Measurements from ENCODE around the gene CWF19L1. TPM values are rescaled to one million over a fixed set of nuclear protein-coding genes. Genes with fewer than 3 reads are reported as not detected.

CWF19L1 gene
- total and polyA plus RNA-seq, 2 of the 13 experiments (the other 11 are each of a cell fraction or from before 2014, with no cell fraction given): 13.6 to 42.1 TPM

DNA sequence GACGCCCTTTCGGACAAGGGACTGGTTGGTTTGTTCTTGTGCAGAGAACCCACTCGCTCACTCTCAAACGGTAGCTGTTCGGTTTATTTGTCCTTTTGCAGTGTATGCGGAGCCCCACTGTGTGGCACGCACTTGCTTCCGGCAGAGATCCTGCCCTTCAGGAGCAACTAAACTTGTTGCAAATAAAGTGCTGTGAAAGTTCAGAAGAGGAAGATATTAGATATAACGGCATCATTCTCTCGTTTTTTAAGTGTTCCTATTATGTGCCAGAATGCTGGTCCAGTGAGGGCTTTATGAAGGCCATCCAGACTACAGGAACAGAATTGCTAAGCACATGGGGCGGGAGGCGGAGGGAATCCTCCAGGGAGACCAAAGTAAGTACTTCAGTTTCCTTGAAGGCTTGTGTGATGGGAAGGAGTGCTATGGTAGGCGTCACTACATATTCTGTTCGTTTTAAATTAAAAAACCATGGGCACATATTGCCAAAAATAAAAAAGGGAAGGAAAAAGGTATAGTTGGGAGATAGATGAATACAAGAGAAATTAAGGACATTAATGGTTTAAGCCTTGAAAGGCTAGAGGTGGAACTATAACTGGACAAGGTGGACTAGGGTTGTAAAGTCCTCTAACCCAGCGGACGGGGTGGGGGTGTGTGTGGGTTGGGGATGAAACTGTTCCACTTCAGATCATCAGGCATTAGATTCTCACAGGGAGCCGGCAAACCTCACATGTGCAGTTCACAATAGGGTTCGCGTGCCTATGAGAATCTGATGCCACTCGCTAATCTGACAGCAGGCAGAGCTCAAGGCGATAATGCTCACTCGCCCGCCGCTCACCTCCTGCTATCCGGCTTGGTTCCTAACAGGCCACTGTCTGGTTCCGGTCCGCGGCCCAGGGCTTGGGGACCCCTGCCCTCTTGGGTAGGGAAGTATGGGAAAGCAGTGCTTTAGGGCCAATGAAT lies 80.9 kb downstream of the CWF19L1 start (continued):
- TF ChIP-seq, protein P1, sequence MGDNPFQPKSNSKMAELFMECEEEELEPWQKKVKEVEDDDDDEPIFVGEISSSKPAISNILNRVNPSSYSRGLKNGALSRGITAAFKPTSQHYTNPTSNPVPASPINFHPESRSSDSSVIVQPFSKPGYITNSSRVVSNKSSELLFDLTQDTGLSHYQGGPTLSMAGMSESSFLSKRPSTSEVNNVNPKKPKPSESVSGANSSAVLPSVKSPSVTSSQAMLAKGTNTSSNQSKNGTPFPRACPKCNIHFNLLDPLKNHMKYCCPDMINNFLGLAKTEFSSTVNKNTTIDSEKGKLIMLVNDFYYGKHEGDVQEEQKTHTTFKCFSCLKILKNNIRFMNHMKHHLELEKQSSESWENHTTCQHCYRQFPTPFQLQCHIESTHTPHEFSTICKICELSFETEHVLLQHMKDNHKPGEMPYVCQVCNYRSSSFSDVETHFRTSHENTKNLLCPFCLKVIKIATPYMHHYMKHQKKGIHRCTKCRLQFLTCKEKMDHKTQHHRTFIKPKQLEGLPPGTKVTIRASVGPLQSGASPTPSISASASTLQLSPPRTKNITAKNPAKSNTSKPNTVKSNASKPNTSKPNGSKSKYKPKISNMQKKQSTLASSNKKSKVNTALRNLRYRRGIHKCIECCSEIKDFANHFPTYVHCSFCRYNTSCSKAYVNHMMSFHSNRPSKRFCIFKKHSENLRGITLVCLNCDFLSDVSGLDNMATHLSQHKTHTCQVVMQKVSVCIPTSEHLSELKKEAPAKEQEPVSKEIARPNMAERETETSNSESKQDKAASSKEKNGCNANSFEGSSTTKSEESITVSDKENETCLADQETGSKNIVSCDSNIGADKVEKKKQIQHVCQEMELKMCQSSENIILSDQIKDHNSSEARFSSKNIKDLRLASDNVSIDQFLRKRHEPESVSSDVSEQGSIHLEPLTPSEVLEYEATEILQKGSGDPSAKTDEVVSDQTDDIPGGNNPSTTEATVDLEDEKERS (CRISPR knock-in tag; IDR thresholded peaks at IDR 0.05): peak; percentile 28; the same call in 1 of the 2 replicates
- TF ChIP-seq CBX1 (IDR thresholded peaks at IDR 0.05; ENCODE audit: low read depth): no peak
- no peak for TF ChIP-seq U2AF2 (IDR thresholded peaks at IDR 0.05; ENCODE audit: low read depth, low read length)
- TF ChIP-seq SP2 (CRISPR knock-in tag; IDR thresholded peaks at IDR 0.05): no peak
- TF ChIP-seq MBNL3 (CRISPR knock-in tag; conservative IDR thresholded peaks at IDR 0.05): no peak
- no peak for TF ChIP-seq SRF (IDR thresholded peaks at IDR 0.05; ENCODE audit: low read depth, low read length)
- TF ChIP-seq, protein P2, sequence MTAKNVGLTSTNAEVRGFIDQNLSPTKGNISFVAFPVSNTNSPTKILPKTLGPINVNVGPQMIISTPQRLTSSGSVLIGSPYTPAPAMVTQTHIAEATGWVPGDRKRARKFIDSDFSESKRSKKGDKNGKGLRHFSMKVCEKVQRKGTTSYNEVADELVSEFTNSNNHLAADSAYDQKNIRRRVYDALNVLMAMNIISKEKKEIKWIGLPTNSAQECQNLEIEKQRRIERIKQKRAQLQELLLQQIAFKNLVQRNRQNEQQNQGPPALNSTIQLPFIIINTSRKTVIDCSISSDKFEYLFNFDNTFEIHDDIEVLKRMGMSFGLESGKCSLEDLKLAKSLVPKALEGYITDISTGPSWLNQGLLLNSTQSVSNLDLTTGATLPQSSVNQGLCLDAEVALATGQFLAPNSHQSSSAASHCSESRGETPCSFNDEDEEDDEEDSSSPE (CRISPR knock-in tag; IDR thresholded peaks at IDR 0.05): no peak
- TF ChIP-seq SMAD3 (CRISPR knock-in tag; IDR thresholded peaks at IDR 0.05): no peak
- TF ChIP-seq ZFP37 (CRISPR knock-in tag; IDR thresholded peaks at IDR 0.05; ENCODE audit: borderline replicate concordance): no peak
- TF ChIP-seq, protein P3, sequence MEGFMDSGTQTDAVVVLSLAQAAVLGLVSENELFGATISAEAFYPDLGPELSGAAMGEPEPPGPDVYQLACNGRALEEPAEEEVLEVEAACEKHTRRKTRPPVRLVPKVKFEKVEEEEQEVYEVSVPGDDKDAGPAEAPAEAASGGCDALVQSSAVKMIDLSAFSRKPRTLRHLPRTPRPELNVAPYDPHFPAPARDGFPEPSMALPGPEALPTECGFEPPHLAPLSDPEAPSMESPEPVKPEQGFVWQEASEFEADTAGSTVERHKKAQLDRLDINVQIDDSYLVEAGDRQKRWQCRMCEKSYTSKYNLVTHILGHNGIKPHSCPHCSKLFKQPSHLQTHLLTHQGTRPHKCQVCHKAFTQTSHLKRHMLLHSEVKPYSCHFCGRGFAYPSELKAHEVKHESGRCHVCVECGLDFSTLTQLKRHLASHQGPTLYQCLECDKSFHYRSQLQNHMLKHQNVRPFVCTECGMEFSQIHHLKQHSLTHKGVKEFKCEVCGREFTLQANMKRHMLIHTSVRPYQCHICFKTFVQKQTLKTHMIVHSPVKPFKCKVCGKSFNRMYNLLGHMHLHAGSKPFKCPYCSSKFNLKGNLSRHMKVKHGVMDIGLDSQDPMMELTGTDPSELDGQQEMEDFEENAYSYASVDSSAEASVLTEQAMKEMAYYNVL (CRISPR knock-in tag; IDR thresholded peaks at IDR 0.05; ENCODE audit: borderline replicate concordance): peak; percentile 50; the same call in 1 of the 2 replicates
- TF ChIP-seq, protein P4, sequence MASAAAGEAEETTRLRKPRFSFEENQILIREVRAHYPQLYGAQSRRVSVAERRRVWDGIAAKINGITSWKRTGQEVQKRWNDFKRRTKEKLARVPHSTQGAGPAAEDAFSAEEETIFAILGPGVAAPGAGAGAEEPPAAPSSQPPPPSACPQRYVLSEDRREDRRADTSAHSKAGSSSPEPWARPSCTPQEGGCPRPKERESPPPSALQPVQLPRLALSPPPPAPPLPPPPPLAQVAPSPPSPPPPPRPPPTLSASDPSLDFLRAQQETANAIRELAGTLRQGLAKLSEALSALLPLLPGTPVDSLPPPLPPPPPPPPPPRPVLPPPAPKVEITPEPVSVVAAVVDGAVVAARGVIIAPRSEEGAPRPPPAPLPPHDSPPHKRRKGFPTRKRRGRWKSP (CRISPR knock-in tag; IDR thresholded peaks at IDR 0.05): peak; percentile 30; the same call in 1 of the 2 replicates
- TF ChIP-seq MXD4 (CRISPR knock-in tag; IDR thresholded peaks at IDR 0.05): 0 out of 2 replicates have a peak, but pooled peaks have one; percentile 7
- no peak for TF ChIP-seq MTF1 (CRISPR knock-in tag; IDR thresholded peaks at IDR 0.05)
- TF ChIP-seq, protein P5, sequence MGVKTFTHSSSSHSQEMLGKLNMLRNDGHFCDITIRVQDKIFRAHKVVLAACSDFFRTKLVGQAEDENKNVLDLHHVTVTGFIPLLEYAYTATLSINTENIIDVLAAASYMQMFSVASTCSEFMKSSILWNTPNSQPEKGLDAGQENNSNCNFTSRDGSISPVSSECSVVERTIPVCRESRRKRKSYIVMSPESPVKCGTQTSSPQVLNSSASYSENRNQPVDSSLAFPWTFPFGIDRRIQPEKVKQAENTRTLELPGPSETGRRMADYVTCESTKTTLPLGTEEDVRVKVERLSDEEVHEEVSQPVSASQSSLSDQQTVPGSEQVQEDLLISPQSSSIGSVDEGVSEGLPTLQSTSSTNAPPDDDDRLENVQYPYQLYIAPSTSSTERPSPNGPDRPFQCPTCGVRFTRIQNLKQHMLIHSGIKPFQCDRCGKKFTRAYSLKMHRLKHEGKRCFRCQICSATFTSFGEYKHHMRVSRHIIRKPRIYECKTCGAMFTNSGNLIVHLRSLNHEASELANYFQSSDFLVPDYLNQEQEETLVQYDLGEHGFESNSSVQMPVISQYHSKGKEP (CRISPR knock-in tag; IDR thresholded peaks at IDR 0.05): no peak
- TF ChIP-seq ZNF180 (CRISPR knock-in tag; IDR thresholded peaks at IDR 0.05; ENCODE audit: borderline replicate concordance, low read depth): no peak
- TF ChIP-seq ZNF335 (CRISPR knock-in tag; IDR thresholded peaks at IDR 0.05): no peak
- TF ChIP-seq NFYB (CRISPR knock-in tag; IDR thresholded peaks at IDR 0.05): no peak
- no peak for TF ChIP-seq ZNF224 (CRISPR knock-in tag; IDR thresholded peaks at IDR 0.05)
- no peak; the same call in 1 of the 2 replicates for TF ChIP-seq RNF2 (conservative IDR thresholded peaks at IDR 0.05; ENCODE audit: low read depth)
- TF ChIP-seq RBFOX2 (IDR thresholded peaks at IDR 0.05; ENCODE audit: low read depth, low read length): no peak

All from HepG2 (cell line).